ENCODE measurements around the gene EPC2.

DNA sequence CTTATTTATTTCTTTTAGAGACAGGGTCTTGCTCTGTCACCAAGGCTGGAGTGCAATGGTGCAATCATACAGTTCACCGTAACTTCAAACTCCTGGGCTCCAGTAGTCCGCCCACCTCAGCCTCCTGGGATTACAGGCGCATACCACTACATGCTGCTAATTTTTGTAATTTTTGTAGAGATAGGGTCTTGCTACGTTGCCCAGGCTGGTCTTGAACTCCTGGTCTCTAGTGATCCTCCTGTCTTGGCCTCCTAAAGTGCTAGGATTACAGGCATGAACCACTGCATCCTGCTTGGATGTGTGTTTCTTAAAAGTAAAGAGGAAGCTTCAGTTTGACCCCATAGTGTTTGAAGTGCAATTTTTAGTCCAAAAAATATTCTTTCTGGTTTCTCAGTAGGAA, 125.5 kb downstream of the EPC2 start:
- no peak for TF ChIP-seq ARNT (IDR thresholded peaks at IDR 0.05)
- TF ChIP-seq FOXA1 (IDR thresholded peaks at IDR 0.05), result no peak
- TF ChIP-seq FOXK2 (IDR thresholded peaks at IDR 0.05), result no peak
- TF ChIP-seq FOXM1 (IDR thresholded peaks at IDR 0.05; ENCODE audit: borderline replicate concordance), result no peak
- no peak for TF ChIP-seq TARDBP (IDR thresholded peaks at IDR 0.05)
- no peak for TF ChIP-seq BHLHE40 (IDR thresholded peaks at IDR 0.05; ENCODE audit: borderline replicate concordance)
- TF ChIP-seq CTBP1 (IDR thresholded peaks at IDR 0.05; ENCODE audit: borderline replicate concordance), result no peak
- no peak for TF ChIP-seq HDGF (IDR thresholded peaks at IDR 0.05; ENCODE audit: borderline replicate concordance)
